ENCODE data around the gene CRB1. TPM values are rescaled to one million over a fixed set of nuclear protein-coding genes. Genes with fewer than 3 reads are reported as not detected.
"Not testable (repeated sequence)": the region's sequence is repeated elsewhere in the genome, so short reads cannot be mapped to it uniquely, and the experiment has no call there.

Gene CRB1
- total RNA-seq, 3 donors from 2014 or later (not counting 1 experiment from before 2014, with no cell fraction given): 0.36 to 0.83 TPM; not detected in 1

DNA sequence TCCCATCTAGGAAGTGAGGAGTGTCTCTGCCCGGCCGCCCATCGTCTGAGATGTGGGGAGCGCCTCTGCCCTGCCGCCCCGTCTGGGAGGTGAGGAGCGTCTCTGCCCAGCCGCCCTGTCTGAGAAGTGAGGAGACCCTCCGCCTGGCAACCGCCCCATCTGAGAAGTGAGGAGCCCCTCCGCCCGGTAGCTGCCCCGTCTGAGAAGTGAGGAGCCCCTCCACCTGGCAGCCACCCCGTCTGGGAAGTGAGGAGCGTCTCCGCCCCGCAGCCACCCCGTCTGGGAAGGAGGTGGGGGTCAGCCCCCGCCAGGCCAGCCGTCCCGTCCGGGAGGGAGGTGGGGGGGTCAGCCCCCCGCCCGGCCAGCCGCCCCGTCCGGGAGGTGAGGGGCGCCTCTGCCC is 137.6 kb downstream of the CRB1 start:
- H3K27ac Mint-ChIP-seq; intact Hi-C loops (cut with micrococcal nuclease): not testable (repeated sequence)
- WGBS (ENCODE audit: insufficient coverage): 96% methylated on average over 8 of the region's 28 CpGs

DNA sequence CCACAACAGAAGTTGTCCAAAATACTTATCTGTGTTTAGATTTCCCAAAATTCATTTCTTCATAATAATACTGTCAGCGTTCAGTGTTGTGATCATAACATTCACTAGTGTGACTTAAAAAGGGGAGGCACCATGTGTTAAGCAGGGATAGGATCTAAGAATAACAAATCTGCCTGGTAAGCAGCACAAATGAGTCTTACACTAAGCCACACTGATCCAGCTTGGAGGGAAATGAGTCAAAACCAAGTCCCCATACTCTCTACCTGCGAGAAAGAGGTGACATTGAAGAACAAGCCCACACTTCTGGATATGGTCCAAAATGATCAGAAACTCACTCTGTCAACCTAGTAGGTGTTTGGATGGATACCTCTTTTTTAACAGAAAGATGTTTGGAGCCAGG is 145.5 kb downstream of the CRB1 start:
- H3K27ac ChIP-seq (ENCODE audit: low read length): no peak overlapping the region
- H3K27me3 ChIP-seq (ENCODE audit: control insufficient read depth, insufficient read depth, low read length): no peaks in the 10 kb centered on the region
- intact Hi-C loops (cut with micrococcal nuclease): no loop called here
- Mint-ChIP-seq H3K36me3 (no peaks in the 10 kb centered on the region), H3K4me1 (no peaks in the 10 kb centered on the region), H3K4me3 (no peak overlapping the region), H3K27me3 (ENCODE audit: low read depth in 2 of 2) (peaks cover 5 to 12% of the 10 kb centered on the region in 2 donors), H3K9me3 (no peaks in the 10 kb centered on the region), H3K27ac (no peak overlapping the region)
- H3K4me3 ChIP-seq (ENCODE audit: low read length): no peak overlapping the region
- H3K36me3 ChIP-seq (ENCODE audit: control insufficient read depth, insufficient read depth, low read length): no peaks in the 10 kb centered on the region
- WGBS (ENCODE audit: insufficient coverage): 54% methylated on average over 2 of the region's 2 CpGs
- no peak for DNase-seq
- no peaks in the 10 kb centered on the region for H3K4me1 ChIP-seq (ENCODE audit: control insufficient read depth, insufficient read depth, low read length)
- TF ChIP-seq, protein P1, sequence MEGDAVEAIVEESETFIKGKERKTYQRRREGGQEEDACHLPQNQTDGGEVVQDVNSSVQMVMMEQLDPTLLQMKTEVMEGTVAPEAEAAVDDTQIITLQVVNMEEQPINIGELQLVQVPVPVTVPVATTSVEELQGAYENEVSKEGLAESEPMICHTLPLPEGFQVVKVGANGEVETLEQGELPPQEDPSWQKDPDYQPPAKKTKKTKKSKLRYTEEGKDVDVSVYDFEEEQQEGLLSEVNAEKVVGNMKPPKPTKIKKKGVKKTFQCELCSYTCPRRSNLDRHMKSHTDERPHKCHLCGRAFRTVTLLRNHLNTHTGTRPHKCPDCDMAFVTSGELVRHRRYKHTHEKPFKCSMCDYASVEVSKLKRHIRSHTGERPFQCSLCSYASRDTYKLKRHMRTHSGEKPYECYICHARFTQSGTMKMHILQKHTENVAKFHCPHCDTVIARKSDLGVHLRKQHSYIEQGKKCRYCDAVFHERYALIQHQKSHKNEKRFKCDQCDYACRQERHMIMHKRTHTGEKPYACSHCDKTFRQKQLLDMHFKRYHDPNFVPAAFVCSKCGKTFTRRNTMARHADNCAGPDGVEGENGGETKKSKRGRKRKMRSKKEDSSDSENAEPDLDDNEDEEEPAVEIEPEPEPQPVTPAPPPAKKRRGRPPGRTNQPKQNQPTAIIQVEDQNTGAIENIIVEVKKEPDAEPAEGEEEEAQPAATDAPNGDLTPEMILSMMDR (IDR thresholded peaks at IDR 0.05): no peak
- ATAC-seq: no peak
- no peaks in the 10 kb centered on the region for H3K9me3 ChIP-seq (ENCODE audit: control insufficient read depth, insufficient read depth, low read length)

More for the DNA sequence above, 137.6 kb downstream of the CRB1 start:
- H3K4me1 Mint-ChIP-seq; H3K4me3 Mint-ChIP-seq; DNase-seq; H3K27me3 ChIP-seq (ENCODE audit: control insufficient read depth, insufficient read depth, low read length); ATAC-seq; H3K4me3 ChIP-seq (ENCODE audit: low read length); H3K4me1 ChIP-seq (ENCODE audit: control insufficient read depth, insufficient read depth, low read length); H3K9me3 Mint-ChIP-seq; H3K27ac ChIP-seq (ENCODE audit: low read length); H3K36me3 Mint-ChIP-seq; H3K9me3 ChIP-seq (ENCODE audit: control insufficient read depth, insufficient read depth, low read length); H3K36me3 ChIP-seq (ENCODE audit: control insufficient read depth, insufficient read depth, low read length): not testable (repeated sequence)
- H3K27me3 Mint-ChIP-seq (ENCODE audit: low read depth in 2 of 2): peaks cover 13 to 22% of the 10 kb centered on the region in 2 donors

DNA sequence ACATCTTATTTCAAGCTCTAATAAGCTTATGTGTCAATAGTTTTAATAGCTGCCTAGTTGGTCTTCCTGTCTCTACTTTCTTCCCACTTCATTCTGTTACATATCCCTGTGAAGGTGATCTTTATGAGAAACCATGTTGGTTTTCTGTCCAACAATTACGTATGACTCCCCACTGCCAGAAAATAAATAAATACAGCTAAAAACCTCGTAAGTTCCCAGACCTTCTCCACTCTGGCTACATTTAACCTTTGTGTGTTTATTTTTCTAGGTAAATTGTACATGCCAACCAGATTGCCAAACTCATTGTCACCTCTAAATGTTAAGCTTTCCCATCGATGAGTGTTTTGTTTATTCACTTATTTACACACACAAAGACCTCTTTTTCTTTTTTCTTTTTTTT is 147.2 kb downstream of the CRB1 start:
- no peak overlapping the region for H3K4me3 Mint-ChIP-seq

DNA sequence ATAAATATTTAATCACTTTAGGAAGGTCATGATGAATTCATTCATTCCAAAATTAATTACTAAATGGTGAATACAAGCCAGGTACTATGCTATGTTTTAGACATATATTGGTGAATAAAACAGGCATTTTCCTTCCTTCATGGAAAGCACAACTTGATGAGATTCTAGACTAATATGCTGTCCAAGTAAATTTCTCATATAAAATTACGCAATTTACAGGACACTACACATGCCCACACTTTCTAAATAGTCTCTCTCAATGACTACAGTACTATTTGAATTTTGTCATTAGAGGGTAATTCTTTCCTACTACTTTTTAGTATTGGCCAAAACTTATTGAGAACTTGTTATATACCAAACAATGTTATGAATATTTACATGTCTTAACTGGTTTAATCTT is 150.6 kb downstream of the CRB1 start:
- no peak overlapping the region for H3K4me3 ChIP-seq (ENCODE audit: low read length)
- ATAC-seq (no peak), DNase-seq (no peak)
- H3K9me3 ChIP-seq (ENCODE audit: control insufficient read depth, insufficient read depth, low read length): no peaks in the 10 kb centered on the region
- intact Hi-C loops (cut with micrococcal nuclease): no loop called here
- H3K9me3 Mint-ChIP-seq: no peaks in the 10 kb centered on the region
- no peaks in the 10 kb centered on the region for H3K4me1 ChIP-seq (ENCODE audit: control insufficient read depth, insufficient read depth, low read length)
- WGBS (ENCODE audit: insufficient coverage): no CpG with 5 or more reads among the region's 1 CpG
- no peaks in the 10 kb centered on the region for H3K36me3 ChIP-seq (ENCODE audit: control insufficient read depth, insufficient read depth, low read length)
- no peak overlapping the region for H3K27ac Mint-ChIP-seq
- H3K27ac ChIP-seq (ENCODE audit: low read length): no peak overlapping the region
- no peaks in the 10 kb centered on the region for H3K27me3 ChIP-seq (ENCODE audit: control insufficient read depth, insufficient read depth, low read length)
- H3K36me3 Mint-ChIP-seq: no peaks in the 10 kb centered on the region
- no peaks in the 10 kb centered on the region for H3K4me1 Mint-ChIP-seq
- H3K27me3 Mint-ChIP-seq (ENCODE audit: low read depth in 2 of 2): peaks cover 5 to 12% of the 10 kb centered on the region in 2 donors
- no peak overlapping the region for H3K4me3 Mint-ChIP-seq
- TF ChIP-seq, protein P1 (IDR thresholded peaks at IDR 0.05): no peak

More for the DNA sequence above, 147.2 kb downstream of the CRB1 start:
- no peak overlapping the region for H3K4me3 ChIP-seq (ENCODE audit: low read length)
- H3K27me3 Mint-ChIP-seq (ENCODE audit: low read depth in 2 of 2): peaks cover 5 to 12% of the 10 kb centered on the region in 2 donors
- H3K27ac Mint-ChIP-seq: no peak overlapping the region
- no peaks in the 10 kb centered on the region for H3K9me3 Mint-ChIP-seq
- H3K27me3 ChIP-seq (ENCODE audit: control insufficient read depth, insufficient read depth, low read length): no peaks in the 10 kb centered on the region
- no peaks in the 10 kb centered on the region for H3K9me3 ChIP-seq (ENCODE audit: control insufficient read depth, insufficient read depth, low read length)
- intact Hi-C loops (cut with micrococcal nuclease): no loop called here
- no peaks in the 10 kb centered on the region for H3K36me3 Mint-ChIP-seq
- DNase-seq (no peak), ATAC-seq (no peak)
- H3K27ac ChIP-seq (ENCODE audit: low read length): no peak overlapping the region
- H3K4me1 ChIP-seq (ENCODE audit: control insufficient read depth, insufficient read depth, low read length): no peaks in the 10 kb centered on the region
- H3K4me1 Mint-ChIP-seq: no peaks in the 10 kb centered on the region
- TF ChIP-seq, protein P1 (IDR thresholded peaks at IDR 0.05): no peak
- H3K36me3 ChIP-seq (ENCODE audit: control insufficient read depth, insufficient read depth, low read length): no peaks in the 10 kb centered on the region
- WGBS (ENCODE audit: insufficient coverage): 93% methylated on average over 3 of the region's 3 CpGs

All from natural killer cell (primary cell).